Right forelimb (tissue), 1 donor: ENCODE measurements around the gene LYZL2.
A peak's percentile ranks its signal among the peaks of the same experiment; 100 is the strongest.
"Not testable (repeated sequence)": the region's sequence is repeated elsewhere in the genome, so short reads cannot be mapped to it uniquely, and the experiment has no call there.

Experiments used
- DNase-seq: peaks from one replicate; pipeline ENCODE4 v3.0.0-alpha.2; 2018

LYZL2 gene

GRCh38 chr10:30629653-30630052, at the start of gene LYZL2:
Gene LYZL2, minus strand, starts transcription at chr10:30629753. Its CDS starts 2,838 bp downstream, at chr10:30626915.
- DNase-seq, result no peak

- not testable (repeated sequence) for DNase-seq
These were observed 48.1 kb upstream of the LYZL2 start for GRCh38 chr10:30677616-30678015.

- not testable (repeated sequence) for DNase-seq
These were observed 47.6 kb upstream of the LYZL2 start for GRCh38 chr10:30677146-30677545.

GRCh38 chr10:30675791-30676718, 46.5 kb upstream of the LYZL2 start:
- no peak for DNase-seq

GRCh38 chr10:30674796-30675195, 45.2 kb upstream of the LYZL2 start:
- DNase-seq, result no peak

- not testable (repeated sequence) for DNase-seq
These were observed 43.7 kb upstream of the LYZL2 start for GRCh38 chr10:30673262-30673661.

GRCh38 chr10:30672338-30672737, 42.8 kb upstream of the LYZL2 start:
- not testable (repeated sequence) for DNase-seq

- peak; percentile 55 for DNase-seq
These were observed 41.6 kb upstream of the LYZL2 start for GRCh38 chr10:30671026-30671616.

- not testable (repeated sequence) for DNase-seq
These were observed 38.4 kb upstream of the LYZL2 start for GRCh38 chr10:30667982-30668381.

GRCh38 chr10:30663403-30663802, 33.9 kb upstream of the LYZL2 start:
- not testable (repeated sequence) for DNase-seq

GRCh38 chr10:30662814-30663213, 33.3 kb upstream of the LYZL2 start:
- DNase-seq, result no peak

- not testable (repeated sequence) for DNase-seq
These were observed 30.8 kb upstream of the LYZL2 start for GRCh38 chr10:30660314-30660713.

- DNase-seq, result no peak
These were observed 26.7 kb upstream of the LYZL2 start for GRCh38 chr10:30656233-30656632.

GRCh38 chr10:30655001-30655400, 25.4 kb upstream of the LYZL2 start:
- peak; percentile 56 for DNase-seq

GRCh38 chr10:30651470-30652397, 22.2 kb upstream of the LYZL2 start:
- DNase-seq, result not testable (repeated sequence)

GRCh38 chr10:30647089-30647488, 17.5 kb upstream of the LYZL2 start:
- DNase-seq, result no peak

- DNase-seq, result peak; percentile 76
These were observed 15.8 kb upstream of the LYZL2 start for GRCh38 chr10:30645340-30645827.

GRCh38 chr10:30644408-30644861, 14.9 kb upstream of the LYZL2 start:
- not testable (repeated sequence) for DNase-seq

- DNase-seq, result not testable (repeated sequence)
These were observed 14.1 kb upstream of the LYZL2 start for GRCh38 chr10:30643557-30644199.

- DNase-seq, result not testable (repeated sequence)
These were observed 13.3 kb upstream of the LYZL2 start for GRCh38 chr10:30642856-30643255.

- no peak for DNase-seq
These were observed 10.6 kb upstream of the LYZL2 start for GRCh38 chr10:30639946-30640786.
